CD4-positive, alpha-beta T cell (primary cell): ENCODE data around the gene DNASE1. TPM values are rescaled to one million over a fixed set of nuclear protein-coding genes. Genes with fewer than 3 reads are reported as not detected.
"Not testable (repeated sequence)": the region's sequence is repeated elsewhere in the genome, so short reads cannot be mapped to it uniquely, and the experiment has no call there.

Experiments
- ATAC-seq: fragments of 200-7000 bp; cut with Tn5 transposase; one replicate; pipeline ENCODE4 v1.10.0; 2022; ENCODE audit warnings: mild to moderate bottlenecking; ENCODE audit not compliant: poor library complexity
- CTCF ChIA-PET: fragments of 350-600 bp; sonication (Branson Sonifier 250); formaldehyde crosslinking; loops from one replicate; lab custom pipeline; 2021; ENCODE audit warnings: antibody characterized with exemption, inconsistent platforms; lab: Charles Lee
- POLR2A ChIA-PET: fragments of 350-600 bp; sonication (Branson Sonifier 250); formaldehyde crosslinking; loops from one replicate; lab custom pipeline; 2021; ENCODE audit warnings: antibody characterized with exemption, inconsistent platforms; lab: Charles Lee
- DNase-seq, 14 experiments: peaks; one replicate each; pipeline ENCODE4 v3.0.0-alpha.2; 2013 to 2020; ENCODE audit warnings: mixed read lengths in 2 of 14
- H3K27ac ChIP-seq, 2 donors: one replicate each; pipeline versions ENCODE4 v1.5.1 to v1.7.0; 2013; ENCODE audit warnings: low read length in 2 of 2, low read depth in 1 of 2, mild to moderate bottlenecking in 1 of 2
- H3K27me3 ChIP-seq, 2 experiments: 1 replicate in 1 of 2; 2 replicates in 1 of 2; pipeline versions ENCODE4 v1.6.1 to v1.7.0; 2013; ENCODE audit warnings: low read length in 2 of 2, control low read depth in 1 of 2, mild to moderate bottlenecking in 1 of 2, moderate library complexity in 1 of 2; ENCODE audit not compliant: insufficient read depth in 2 of 2, control insufficient read depth in 1 of 2
- H3K36me3 ChIP-seq: one replicate; pipeline ENCODE4 v1.6.1; 2013; ENCODE audit warnings: low read length, control low read depth; ENCODE audit not compliant: insufficient read depth
- H3K4me1 ChIP-seq: one replicate; pipeline ENCODE4 v1.6.1; 2013; ENCODE audit warnings: low read length, control low read depth; ENCODE audit not compliant: insufficient read depth
- H3K4me3 ChIP-seq: one replicate; pipeline ENCODE4 v1.5.1; 2013; ENCODE audit warnings: mild to moderate bottlenecking, low read length, moderate library complexity
- H3K9me3 ChIP-seq, 2 experiments: 1 replicate in 1 of 2; 2 replicates in 1 of 2; pipeline versions ENCODE4 v1.6.1 to v1.7.0; 2013; ENCODE audit warnings: low read length in 2 of 2, mild to moderate bottlenecking in 2 of 2, control low read depth in 1 of 2, moderate library complexity in 1 of 2; ENCODE audit not compliant: control insufficient read depth in 1 of 2, insufficient read depth in 1 of 2
- H3K27ac Mint-ChIP-seq: one replicate; pipeline ENCODE4 v1.8.0; 2020; ENCODE audit warnings: mixed read lengths
- H3K27me3 Mint-ChIP-seq: one replicate; pipeline ENCODE4 v1.8.0; 2021; ENCODE audit warnings: mixed read lengths
- H3K36me3 Mint-ChIP-seq: one replicate; pipeline ENCODE4 v1.8.0; 2021; ENCODE audit warnings: low read depth, mixed read lengths
- H3K4me1 Mint-ChIP-seq: one replicate; pipeline ENCODE4 v1.8.0; 2021; ENCODE audit warnings: low read depth, mixed read lengths
- H3K4me3 Mint-ChIP-seq: one replicate; pipeline ENCODE4 v1.8.0; 2020; ENCODE audit warnings: mild to moderate bottlenecking, mixed read lengths
- H3K9me3 Mint-ChIP-seq: one replicate; pipeline ENCODE4 v1.8.0; 2020; ENCODE audit warnings: mixed read lengths
- CTCF ChIP-seq: fragments of 200-600 bp; IDR thresholded peaks from one replicate; pipeline ENCODE4 v1.8.0; 2022; ENCODE audit warnings: antibody characterized with exemption, mild to moderate bottlenecking
- intact Hi-C, 2 experiments: fragments of 100-400 bp; cut with DNase I in 1 of 2; cut with micrococcal nuclease in 1 of 2; formaldehyde crosslinking; loops; one replicate each; pipeline versions ENCODE4 v1.15.1 to v1.9.0; 2023 to 2025; cut with DNase I, micrococcal nuclease
- total RNA-seq, 174 experiments: library from RNA in 2 of 174; stranded (reverse) in 2 of 174; gene quantifications; one replicate each; pipeline ENCODE4 v1.2.3 and lab custom pipeline; 2021 to 2026

Gene DNASE1
- total RNA-seq, 2 experiments from 2014 or later, result 9.5 to 10.4 TPM

GRCh38 chr16:3607634-3608033 lies 46.9 kb upstream of the DNASE1 start:
- H3K9me3 ChIP-seq, result no peaks in the 10 kb centered on the region
- DNase-seq (no peak), ATAC-seq (no peak)
- intact Hi-C loops, result loop anchor here in 1 of 2 experiments (5.0 kb wide), 1 partner anchor 45 kb away; no protein-coding TSS in a partner anchor
- ChIA-PET CTCF (no interaction called here), POLR2A (no interaction called here)
- peaks cover 3% of the 10 kb centered on the region for H3K36me3 ChIP-seq
- peaks cover 18% of the 10 kb centered on the region for H3K4me1 ChIP-seq
- H3K9me3 Mint-ChIP-seq, result no peaks in the 10 kb centered on the region
- H3K27me3 ChIP-seq, result no peaks in the 10 kb centered on the region
- H3K27ac Mint-ChIP-seq, result no peak overlapping the region
- no peaks in the 10 kb centered on the region for H3K27me3 Mint-ChIP-seq
- H3K36me3 Mint-ChIP-seq, result peaks cover 28% of the 10 kb centered on the region
- TF ChIP-seq CTCF, result no peak
- peaks cover 22% of the 10 kb centered on the region for H3K4me1 Mint-ChIP-seq
- H3K4me3 Mint-ChIP-seq, result peak overlapping the region; percentile 54
- H3K4me3 ChIP-seq, result no peak overlapping the region
- H3K27ac ChIP-seq, result no peak overlapping the region

- no peaks in the 10 kb centered on the region for H3K9me3 ChIP-seq
- peaks cover 3% of the 10 kb centered on the region for H3K36me3 ChIP-seq
- CTCF ChIA-PET, result no interaction called here
- H3K4me3 ChIP-seq, result no peak overlapping the region
- H3K27me3 ChIP-seq, result no peaks in the 10 kb centered on the region
- H3K9me3 Mint-ChIP-seq, result no peaks in the 10 kb centered on the region
- H3K4me1 Mint-ChIP-seq, result peaks cover 26% of the 10 kb centered on the region
- H3K36me3 Mint-ChIP-seq, result peaks cover 25% of the 10 kb centered on the region
- H3K4me1 ChIP-seq, result peaks cover 22% of the 10 kb centered on the region
- no peak overlapping the region for H3K27ac ChIP-seq
- H3K4me3 Mint-ChIP-seq, result no peak overlapping the region
- DNase-seq (no peak), ATAC-seq (no peak)
- no peaks in the 10 kb centered on the region for H3K27me3 Mint-ChIP-seq
- TF ChIP-seq CTCF, result no peak
- intact Hi-C loops, result loop anchor here in 1 of 2 experiments (5.0 kb wide), 1 partner anchor 46 kb away; no protein-coding TSS in a partner anchor
- no peak overlapping the region for H3K27ac Mint-ChIP-seq
- POLR2A ChIA-PET, result no interaction called here
These were observed 46.4 kb upstream of the DNASE1 start for GRCh38 chr16:3608069-3608468.

- peaks cover 33% of the 10 kb centered on the region for H3K4me1 Mint-ChIP-seq
- H3K27me3 ChIP-seq, DNase-seq, H3K27ac Mint-ChIP-seq, H3K4me3 ChIP-seq, H3K9me3 Mint-ChIP-seq, ATAC-seq, H3K27me3 Mint-ChIP-seq, H3K9me3 ChIP-seq, H3K36me3 ChIP-seq, POLR2A ChIA-PET, H3K27ac ChIP-seq, CTCF ChIA-PET: not testable (repeated sequence)
- H3K36me3 Mint-ChIP-seq, result peaks cover 21% of the 10 kb centered on the region
- intact Hi-C loops, result loop anchor here in 1 of 2 experiments (5.0 kb wide), 1 partner anchor 47 kb away; no protein-coding TSS in a partner anchor
- peaks cover 29% of the 10 kb centered on the region for H3K4me1 ChIP-seq
- peak overlapping the region; percentile 18 for H3K4me3 Mint-ChIP-seq
These were observed 45.5 kb upstream of the DNASE1 start for GRCh38 chr16:3608976-3609375.
